Activated naive CD4-positive, alpha-beta T cell treated with anti-CD3 and anti-CD28 coated beads, Interleukin-2, amount 10 ng/mL, durations not matched to agents 7 days and 5 days (primary cell): Measurements from ENCODE around the gene NDUFV3.
"Not testable (repeated sequence)": the region's sequence is repeated elsewhere in the genome, so short reads cannot be mapped to it uniquely, and the experiment has no call there.

Experiments used
- CTCF ChIA-PET: fragments of 350-600 bp; sonication (Branson Sonifier 250); formaldehyde crosslinking; loops from one replicate; lab custom pipeline; 2021; ENCODE audit warnings: antibody characterized with exemption; lab: Charles Lee
- DNase-seq: peaks from one replicate; pipeline ENCODE4 v3.0.0-alpha.2; 2020
- H3K27ac Mint-ChIP-seq: one replicate; pipeline ENCODE4 v1.8.0; 2021; ENCODE audit warnings: mild to moderate bottlenecking, moderate library complexity, mixed read lengths
- H3K27me3 Mint-ChIP-seq: one replicate; pipeline ENCODE4 v1.8.0; 2021; ENCODE audit warnings: mild to moderate bottlenecking, mixed read lengths
- H3K36me3 Mint-ChIP-seq: one replicate; pipeline ENCODE4 v1.8.0; 2021; ENCODE audit warnings: mixed read lengths
- H3K4me1 Mint-ChIP-seq: one replicate; pipeline ENCODE4 v1.8.0; 2021; ENCODE audit warnings: mixed read lengths
- H3K4me3 Mint-ChIP-seq: one replicate; pipeline ENCODE4 v1.8.0; 2021; ENCODE audit warnings: mild to moderate bottlenecking, moderate library complexity, mixed read lengths
- H3K9me3 Mint-ChIP-seq: one replicate; pipeline ENCODE4 v1.8.0; 2021; ENCODE audit warnings: mixed read lengths

The NDUFV3 gene

DNA sequence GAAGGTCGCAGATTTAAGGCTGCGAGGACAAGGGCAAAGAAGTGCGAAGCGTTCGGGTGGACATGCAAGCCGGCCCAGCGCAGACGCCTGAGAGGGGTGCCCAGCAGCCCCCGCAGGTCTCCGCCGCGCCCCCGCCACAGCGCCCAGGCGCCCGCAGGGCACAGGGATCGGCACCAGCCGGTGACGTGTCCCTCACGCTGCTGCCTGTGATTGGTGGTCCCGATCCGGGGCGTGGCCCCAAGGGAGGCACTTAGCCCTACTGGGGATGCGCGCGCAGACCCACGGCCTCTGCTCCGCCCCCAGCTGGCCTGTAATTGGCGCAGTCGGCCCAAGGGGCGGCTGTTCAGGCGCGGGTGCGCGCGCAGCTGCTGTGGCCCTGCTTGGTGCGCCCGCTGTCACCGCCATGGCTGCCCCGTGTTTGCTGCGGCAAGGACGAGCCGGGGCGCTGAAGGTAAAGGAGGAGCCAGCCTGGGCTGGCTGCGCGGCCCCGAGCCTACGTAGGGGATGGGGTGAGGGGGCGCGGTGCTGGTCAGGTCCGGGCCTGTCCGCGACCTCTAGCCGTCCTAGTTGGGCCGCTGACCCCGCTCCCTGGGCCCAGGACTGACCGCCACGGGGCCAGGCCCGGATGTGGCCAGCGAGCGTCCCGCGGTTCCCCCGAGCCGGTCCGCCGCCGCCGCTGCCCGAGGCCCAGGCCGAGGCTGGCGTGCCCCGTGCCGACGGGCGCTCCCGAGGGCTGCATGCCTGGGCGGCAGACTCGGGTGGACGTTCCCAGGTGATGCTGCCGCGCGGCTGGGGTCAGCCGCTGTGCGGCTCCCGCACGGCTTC is at the start of gene NDUFV3:
Gene NDUFV3, plus strand, starts transcription at position 379 of the 825 bp plus-strand sequence. Its CDS starts 25 bp downstream, at position 404.
- peak; percentile 100 for DNase-seq
- Mint-ChIP-seq H3K27me3 (no peaks in the 10 kb centered on the region), H3K27ac (peak within 1 kb of the TSS; percentile 94), H3K36me3 (peaks cover 10% of the 10 kb centered on the region), H3K4me3 (peak within 1 kb of the TSS; percentile 84), H3K4me1 (peaks cover 12% of the 10 kb centered on the region), H3K9me3 (no peaks in the 10 kb centered on the region)
- CTCF ChIA-PET: interaction anchor here (1.2 to 2.2 kb wide), 2 partner anchors 12 to 300 kb away, joined by 3 to 6 read pairs; no protein-coding TSS in a partner anchor

DNA sequence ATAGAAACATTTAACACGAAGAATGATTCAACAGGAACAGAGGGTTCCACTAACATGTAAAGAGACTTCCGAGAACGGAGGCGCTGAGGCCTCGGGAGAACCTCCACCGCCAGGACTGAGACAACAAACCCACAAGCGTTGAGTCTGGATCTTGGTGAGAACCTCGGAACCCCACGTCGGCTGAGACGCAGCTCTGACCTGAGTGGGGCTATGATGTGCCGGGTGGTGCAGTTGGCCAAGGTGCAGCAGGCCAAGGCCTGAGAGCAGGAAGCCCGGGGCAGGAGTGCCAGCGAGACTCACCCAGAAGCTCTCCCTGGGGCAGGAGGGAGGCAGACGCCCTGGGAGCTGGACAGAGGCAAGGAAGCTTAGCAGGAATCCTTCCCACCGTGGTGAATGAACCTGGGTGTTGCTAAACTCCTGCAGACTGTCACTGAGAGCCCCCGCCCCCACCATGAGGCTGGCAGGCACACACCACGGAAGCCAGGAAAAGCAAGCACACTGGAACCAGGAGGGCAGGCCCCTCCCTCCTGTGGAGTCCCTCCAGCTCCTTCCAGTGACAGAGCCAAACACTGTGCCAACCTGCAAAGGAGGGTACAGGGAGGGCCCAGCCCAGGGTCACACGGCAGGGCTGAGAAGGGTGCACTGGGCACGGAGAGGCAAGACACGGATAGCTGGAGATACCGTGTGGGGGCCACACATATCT is 48.5 kb upstream of the NDUFV3 start:
- no peak overlapping the region for H3K27ac Mint-ChIP-seq
- H3K4me1 Mint-ChIP-seq: no peaks in the 10 kb centered on the region
- H3K27me3 Mint-ChIP-seq: no peaks in the 10 kb centered on the region
- no peak for DNase-seq
- H3K4me3 Mint-ChIP-seq: no peak overlapping the region
- CTCF ChIA-PET: interaction anchor here (1.1 kb wide), 3 partner anchors 9 to 19 kb away, joined by 3 to 4 read pairs (median 3); no protein-coding TSS in a partner anchor
- peaks cover 39% of the 10 kb centered on the region for H3K36me3 Mint-ChIP-seq
- no peaks in the 10 kb centered on the region for H3K9me3 Mint-ChIP-seq

DNA sequence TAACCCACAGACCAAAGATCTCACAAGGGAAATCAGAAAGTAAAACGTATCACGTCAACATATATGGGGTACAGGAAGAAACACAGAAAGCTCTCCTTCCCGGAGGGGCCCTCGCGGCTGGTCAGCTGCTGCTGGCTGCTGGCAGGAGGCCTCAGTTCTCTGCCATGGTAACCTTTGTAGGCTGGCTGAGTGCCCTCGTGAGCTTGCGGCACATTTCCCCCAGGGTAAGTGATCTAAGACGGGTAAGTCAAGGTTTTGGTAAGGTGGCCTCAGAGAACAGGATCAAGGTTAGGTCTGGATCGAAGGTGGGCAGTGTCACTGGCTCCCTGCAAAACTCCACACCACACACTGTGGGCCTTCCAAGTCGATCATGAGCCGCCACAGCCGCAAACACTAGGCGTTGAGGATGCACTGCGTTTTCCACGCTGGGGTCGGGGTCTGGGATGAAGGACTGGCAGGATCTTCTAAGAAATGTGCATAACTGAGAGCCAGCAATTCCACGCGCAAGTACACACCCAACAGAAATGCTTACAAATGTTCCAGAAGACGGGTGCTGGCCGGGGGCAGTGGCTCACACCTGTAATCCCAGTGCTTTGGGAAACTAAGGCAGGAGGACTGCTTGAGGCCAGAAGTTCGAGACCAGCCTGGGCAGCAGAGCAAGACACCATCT is 47.7 kb upstream of the NDUFV3 start:
- CTCF ChIA-PET: no interaction called here
- H3K4me1 Mint-ChIP-seq: no peaks in the 10 kb centered on the region
- H3K36me3 Mint-ChIP-seq: peaks cover 44% of the 10 kb centered on the region
- DNase-seq: no peak
- H3K9me3 Mint-ChIP-seq: no peaks in the 10 kb centered on the region
- no peaks in the 10 kb centered on the region for H3K27me3 Mint-ChIP-seq
- no peak overlapping the region for H3K27ac Mint-ChIP-seq
- H3K4me3 Mint-ChIP-seq: no peak overlapping the region

DNA sequence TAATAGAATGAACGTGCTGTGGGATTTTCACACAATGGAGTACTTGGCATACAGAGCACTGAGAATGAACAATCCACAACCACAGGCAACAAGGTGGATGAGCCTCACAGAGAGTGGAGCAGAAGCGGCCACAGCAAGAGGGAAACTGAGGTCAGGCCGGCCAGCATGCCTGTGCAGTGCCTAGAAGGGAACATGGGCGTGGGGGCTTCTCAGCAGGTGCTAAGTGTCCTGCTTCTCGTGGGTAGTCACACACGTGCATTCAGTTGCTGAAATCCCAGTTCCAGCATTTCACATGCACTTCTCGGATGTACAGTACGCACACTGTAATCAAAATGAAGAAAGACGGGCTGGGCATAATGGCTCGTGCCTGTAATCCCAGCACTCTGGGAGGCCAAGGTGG is 46.9 kb upstream of the NDUFV3 start:
- no peak for DNase-seq
- peaks cover 46% of the 10 kb centered on the region for H3K36me3 Mint-ChIP-seq

DNA sequence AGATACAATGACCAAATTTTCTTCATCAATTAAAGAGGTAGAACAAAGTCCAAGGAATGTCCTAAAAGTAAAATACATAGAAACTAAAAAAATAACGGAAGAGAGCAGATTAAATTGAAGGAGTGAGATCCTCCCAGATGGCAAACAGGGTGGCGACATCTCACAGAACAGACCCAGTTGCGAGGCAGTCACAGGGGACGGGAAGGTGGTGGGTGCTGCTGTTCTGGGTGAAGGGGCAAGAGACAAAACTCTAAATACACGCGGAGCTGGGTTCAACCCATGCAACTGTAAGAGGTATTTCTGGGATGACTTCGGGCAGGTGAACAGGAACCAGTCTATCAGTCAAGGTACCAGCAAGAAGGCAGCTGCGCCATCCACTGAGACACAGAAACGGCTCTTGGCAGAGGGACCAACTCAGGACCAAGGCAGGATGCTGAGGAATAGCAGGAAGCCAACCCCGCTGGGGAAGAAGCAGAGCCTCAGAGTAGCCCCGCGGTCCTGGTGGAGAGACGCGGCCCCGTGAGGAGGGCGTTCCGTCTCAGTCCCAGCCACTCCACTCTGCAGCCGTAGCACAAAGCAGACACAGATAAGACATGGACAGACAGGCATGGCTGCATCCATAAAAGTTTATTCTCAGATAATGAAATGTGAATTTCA is 45.9 kb upstream of the NDUFV3 start:
- Mint-ChIP-seq H3K4me1 (no peaks in the 10 kb centered on the region), H3K9me3 (no peaks in the 10 kb centered on the region), H3K27ac (no peak overlapping the region), H3K36me3 (peaks cover 48% of the 10 kb centered on the region), H3K4me3 (no peak overlapping the region), H3K27me3 (no peaks in the 10 kb centered on the region)
- peak; percentile 7 for DNase-seq
- CTCF ChIA-PET: no interaction called here

More for the DNA sequence above, 46.9 kb upstream of the NDUFV3 start:
- H3K4me1 Mint-ChIP-seq: no peaks in the 10 kb centered on the region
- no peaks in the 10 kb centered on the region for H3K9me3 Mint-ChIP-seq
- no peak overlapping the region for H3K27ac Mint-ChIP-seq
- H3K27me3 Mint-ChIP-seq: no peaks in the 10 kb centered on the region
- CTCF ChIA-PET: no interaction called here
- no peak overlapping the region for H3K4me3 Mint-ChIP-seq

DNA sequence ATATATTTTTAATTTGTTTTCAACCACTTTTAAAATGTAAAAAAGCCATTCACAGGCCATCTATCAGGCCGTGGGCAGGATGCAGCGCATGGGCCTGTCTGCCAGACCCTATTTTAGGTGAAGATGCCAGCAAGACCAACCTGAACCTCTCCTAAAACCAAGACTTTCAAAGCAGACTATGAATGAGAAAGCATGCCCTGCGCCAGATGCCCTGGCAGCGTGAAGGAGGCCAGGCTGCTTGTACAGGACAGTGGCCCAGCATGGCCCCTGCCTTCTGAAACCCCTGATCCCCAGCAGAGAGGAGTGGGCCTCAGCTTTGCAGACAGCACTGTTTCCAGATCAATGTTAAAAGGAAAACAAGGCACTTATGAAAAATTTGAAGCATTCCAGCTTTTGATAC is 45.4 kb upstream of the NDUFV3 start:
- no peak overlapping the region for H3K27ac Mint-ChIP-seq
- no peak for DNase-seq
- CTCF ChIA-PET: no interaction called here
- H3K27me3 Mint-ChIP-seq: no peaks in the 10 kb centered on the region
- no peaks in the 10 kb centered on the region for H3K9me3 Mint-ChIP-seq
- H3K4me3 Mint-ChIP-seq: no peak overlapping the region
- peaks cover 48% of the 10 kb centered on the region for H3K36me3 Mint-ChIP-seq
- H3K4me1 Mint-ChIP-seq: no peaks in the 10 kb centered on the region

DNA sequence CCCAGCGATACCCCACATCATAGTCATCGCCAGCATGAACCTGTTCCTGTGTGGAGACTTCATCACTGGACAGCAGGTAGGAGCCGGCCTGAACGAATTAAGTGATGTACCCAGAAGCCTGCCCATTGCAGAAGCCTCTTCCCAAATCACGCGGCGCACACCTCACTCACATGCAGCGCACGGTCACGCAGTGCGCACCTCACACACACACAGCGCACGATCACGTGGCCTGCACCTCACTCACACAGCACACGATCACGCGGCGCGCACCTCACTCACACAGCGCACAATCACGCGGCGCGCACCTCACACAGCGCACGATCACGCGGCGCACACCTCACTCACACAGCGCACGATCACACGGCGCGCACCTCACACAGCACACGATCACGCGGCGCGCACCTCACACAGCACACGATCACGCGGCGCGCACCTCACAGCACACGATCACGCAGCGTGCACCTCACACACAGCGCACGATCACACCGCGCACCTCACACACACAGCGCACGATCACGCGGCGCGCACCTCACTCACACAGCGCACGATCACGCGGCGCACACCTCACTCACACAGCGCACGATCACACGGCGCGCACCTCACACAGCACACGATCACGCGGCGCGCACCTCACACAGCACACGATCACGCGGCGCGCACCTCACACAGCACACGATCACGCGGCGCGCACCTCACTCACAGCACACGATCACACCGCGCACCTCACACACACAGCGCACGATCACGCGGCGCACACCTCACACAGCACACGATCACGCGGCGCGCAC is 44.8 kb upstream of the NDUFV3 start:
- H3K9me3 Mint-ChIP-seq, DNase-seq, H3K4me3 Mint-ChIP-seq, H3K27me3 Mint-ChIP-seq, CTCF ChIA-PET, H3K4me1 Mint-ChIP-seq, H3K27ac Mint-ChIP-seq: not testable (repeated sequence)
- H3K36me3 Mint-ChIP-seq: peaks cover 44% of the 10 kb centered on the region

DNA sequence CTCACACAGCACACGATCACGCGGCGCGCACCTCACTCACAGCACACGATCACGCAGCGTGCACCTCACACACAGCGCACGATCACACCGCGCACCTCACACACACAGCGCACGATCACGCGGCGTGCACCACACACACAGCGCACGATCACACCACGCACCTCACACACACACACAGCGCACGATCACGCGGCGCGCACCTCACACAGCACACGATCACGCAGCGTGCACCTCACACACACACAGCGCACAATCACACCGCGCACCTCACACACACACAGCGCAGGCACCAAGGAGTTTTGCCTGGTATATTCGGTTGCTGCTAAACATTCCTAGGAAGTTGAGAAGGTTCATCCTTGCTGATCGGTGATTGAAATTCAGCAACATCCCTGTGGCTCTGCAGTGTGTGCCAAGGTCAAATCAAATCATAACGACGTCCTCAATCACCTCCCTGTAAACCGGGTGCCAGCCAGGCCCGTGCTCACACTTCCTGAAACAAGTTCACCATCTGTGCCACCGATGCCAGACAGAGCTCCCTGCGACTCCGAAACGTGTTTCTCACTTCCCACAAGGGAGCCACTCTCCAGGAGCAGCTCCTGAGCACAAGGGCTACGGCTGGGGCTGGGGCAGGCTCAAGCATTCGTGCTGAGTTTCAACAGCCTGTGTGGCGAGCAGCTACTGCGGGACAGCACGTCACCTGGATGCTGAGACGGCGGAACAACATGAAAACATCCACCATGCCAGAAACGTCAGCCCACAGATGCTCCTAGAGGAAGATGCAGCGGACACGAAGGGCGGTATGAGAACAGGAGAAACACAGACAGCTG is 44.0 kb upstream of the NDUFV3 start:
- no peak overlapping the region for H3K27ac Mint-ChIP-seq
- CTCF ChIA-PET: interaction anchor here (0.6 kb wide), 1 partner anchor 22 kb away, joined by 3 read pairs; no protein-coding TSS in a partner anchor

DNA sequence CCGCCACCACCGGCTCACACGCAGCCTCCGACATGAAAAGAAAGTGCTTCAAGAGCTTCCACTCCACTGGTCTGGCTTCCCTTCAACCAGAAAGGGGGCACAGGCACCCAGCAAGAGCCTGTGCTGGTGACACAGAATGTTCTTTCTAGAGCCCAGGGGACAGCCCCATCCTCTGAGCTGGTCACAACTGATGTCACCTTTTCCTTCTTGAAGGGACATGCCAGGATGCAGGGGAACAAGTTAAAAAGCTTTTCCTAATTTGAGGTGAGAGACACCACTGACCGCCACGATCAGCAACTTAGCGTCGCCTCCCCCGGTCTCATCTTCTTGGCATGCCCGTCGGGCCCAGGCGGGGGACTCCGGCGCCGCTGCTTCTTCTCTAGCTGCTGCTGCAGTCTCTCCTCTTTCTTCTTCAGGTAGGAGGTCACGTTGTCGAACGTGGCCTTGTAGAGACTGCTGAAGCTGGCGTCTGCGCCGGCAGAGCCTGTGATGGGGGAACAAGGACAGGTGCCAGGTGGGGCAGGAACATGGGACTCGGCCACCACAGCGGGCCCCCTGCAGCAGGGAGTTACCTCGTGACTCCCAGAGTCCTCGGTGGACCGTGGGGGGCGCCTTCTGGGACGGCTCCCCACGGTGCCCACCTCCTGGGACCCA is 43.2 kb upstream of the NDUFV3 start:
- DNase-seq: no peak
- H3K9me3 Mint-ChIP-seq: no peaks in the 10 kb centered on the region
- H3K4me1 Mint-ChIP-seq: no peaks in the 10 kb centered on the region
- H3K27ac Mint-ChIP-seq: no peak overlapping the region
- no peak overlapping the region for H3K4me3 Mint-ChIP-seq
- H3K36me3 Mint-ChIP-seq: peaks cover 40% of the 10 kb centered on the region
- CTCF ChIA-PET: interaction anchor here (0.6 kb wide), 1 partner anchor 21 kb away, joined by 3 read pairs; no protein-coding TSS in a partner anchor
- H3K27me3 Mint-ChIP-seq: no peaks in the 10 kb centered on the region

More for the DNA sequence above, 44.0 kb upstream of the NDUFV3 start:
- H3K27me3 Mint-ChIP-seq: no peaks in the 10 kb centered on the region
- peaks cover 39% of the 10 kb centered on the region for H3K36me3 Mint-ChIP-seq
- DNase-seq: no peak
- H3K4me1 Mint-ChIP-seq: no peaks in the 10 kb centered on the region
- no peaks in the 10 kb centered on the region for H3K9me3 Mint-ChIP-seq
- no peak overlapping the region for H3K4me3 Mint-ChIP-seq

DNA sequence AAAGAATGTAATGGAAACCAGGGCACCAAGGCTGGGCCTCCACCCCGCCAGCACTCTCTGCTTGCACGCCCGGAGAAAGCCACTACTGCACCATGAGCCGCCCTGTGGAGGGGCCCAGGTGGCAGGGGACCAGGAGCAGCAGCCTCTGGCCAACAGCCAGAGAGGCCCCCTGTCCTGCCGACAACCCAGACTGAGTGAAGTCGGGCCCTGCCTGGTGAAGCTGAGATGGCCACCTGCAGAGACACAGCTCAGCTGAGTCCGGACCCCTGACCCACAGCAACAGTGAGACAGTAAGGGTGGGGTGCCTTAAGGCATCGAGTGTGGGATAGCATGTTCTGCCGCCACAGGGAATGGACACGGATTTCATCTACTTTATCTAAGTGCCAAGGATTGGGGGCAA is 42.6 kb upstream of the NDUFV3 start:
- no peak overlapping the region for H3K27ac Mint-ChIP-seq
- H3K9me3 Mint-ChIP-seq: no peaks in the 10 kb centered on the region
- CTCF ChIA-PET: no interaction called here
- H3K27me3 Mint-ChIP-seq: no peaks in the 10 kb centered on the region
- no peak for DNase-seq
- H3K4me1 Mint-ChIP-seq: no peaks in the 10 kb centered on the region
- H3K36me3 Mint-ChIP-seq: peaks cover 37% of the 10 kb centered on the region
- H3K4me3 Mint-ChIP-seq: no peak overlapping the region

DNA sequence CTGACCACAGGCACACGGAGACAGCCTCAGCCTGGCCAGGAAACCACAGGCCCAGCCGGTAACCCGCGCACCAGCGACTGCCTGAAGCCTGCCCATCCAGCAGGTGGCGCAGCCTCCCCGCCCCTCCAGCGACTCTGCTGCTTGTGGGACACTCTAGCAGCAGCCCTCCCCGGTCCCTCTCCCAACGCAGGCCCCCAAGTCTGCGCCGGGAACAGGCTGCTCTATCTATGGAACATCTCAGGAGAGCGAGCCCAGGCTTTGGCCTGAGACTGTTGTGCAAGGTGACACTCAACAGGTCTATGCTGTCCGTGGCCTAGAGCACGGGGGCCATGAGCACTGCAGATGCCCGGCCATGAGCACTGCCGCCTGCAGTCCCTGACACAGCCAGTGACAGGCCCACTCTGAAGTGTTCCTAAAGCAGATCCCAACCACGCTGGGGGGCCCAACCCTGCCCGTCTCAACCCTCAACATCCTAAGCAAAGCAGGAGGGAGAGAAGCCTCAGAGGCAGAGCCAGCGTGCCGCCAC is 42.2 kb upstream of the NDUFV3 start:
- no peaks in the 10 kb centered on the region for H3K27me3 Mint-ChIP-seq
- no peak overlapping the region for H3K4me3 Mint-ChIP-seq
- peaks cover 38% of the 10 kb centered on the region for H3K36me3 Mint-ChIP-seq
- H3K9me3 Mint-ChIP-seq: no peaks in the 10 kb centered on the region
- H3K27ac Mint-ChIP-seq: no peak overlapping the region
- no peaks in the 10 kb centered on the region for H3K4me1 Mint-ChIP-seq
- DNase-seq: peak; percentile 57
- CTCF ChIA-PET: no interaction called here
